ENCODE results near the gene ECE2.
A peak's percentile ranks its signal among the peaks of the same experiment; 100 is the strongest.

- no peak for TF ChIP-seq CTCF (IDR thresholded peaks at IDR 0.05; ENCODE audit: poor library complexity)
- TF ChIP-seq EZH2 (IDR thresholded peaks at IDR 0.05; ENCODE audit: borderline replicate concordance) = peak; percentile 95
Measured at GRCh38 chr3:184260724-184261269, 15.0 kb upstream of the ECE2 start.

All from hepatocyte (in vitro differentiated cells).